UCSD-AML1 (cell line): ENCODE measurements around the gene MRPS27.

Source experiments
- DNase-seq: peaks from one replicate; lab custom pipeline; 2025; ENCODE audit not compliant: unreplicated experiment; lab: John Stamatoyannopoulos, UW

MRPS27 gene

DNA sequence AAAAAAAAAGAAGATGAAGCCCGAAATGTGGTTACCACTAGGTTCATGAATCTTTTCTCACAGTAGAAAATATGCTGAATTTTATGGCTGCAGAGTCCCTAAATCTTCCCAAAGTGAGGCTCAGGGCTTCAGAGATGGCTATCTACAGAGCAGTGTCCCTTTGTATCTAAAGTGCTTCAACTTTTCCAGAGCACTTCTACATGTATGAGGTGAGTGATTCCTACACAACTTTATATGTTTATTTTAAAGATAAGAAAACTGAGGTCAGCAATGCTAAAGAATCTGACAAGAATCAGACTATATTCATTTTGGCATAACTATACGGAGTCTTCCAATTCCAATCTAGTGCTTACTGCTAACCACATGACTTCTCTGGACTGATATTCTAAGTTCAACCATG is 53.2 kb downstream of the MRPS27 start:
- no peak for DNase-seq

DNA sequence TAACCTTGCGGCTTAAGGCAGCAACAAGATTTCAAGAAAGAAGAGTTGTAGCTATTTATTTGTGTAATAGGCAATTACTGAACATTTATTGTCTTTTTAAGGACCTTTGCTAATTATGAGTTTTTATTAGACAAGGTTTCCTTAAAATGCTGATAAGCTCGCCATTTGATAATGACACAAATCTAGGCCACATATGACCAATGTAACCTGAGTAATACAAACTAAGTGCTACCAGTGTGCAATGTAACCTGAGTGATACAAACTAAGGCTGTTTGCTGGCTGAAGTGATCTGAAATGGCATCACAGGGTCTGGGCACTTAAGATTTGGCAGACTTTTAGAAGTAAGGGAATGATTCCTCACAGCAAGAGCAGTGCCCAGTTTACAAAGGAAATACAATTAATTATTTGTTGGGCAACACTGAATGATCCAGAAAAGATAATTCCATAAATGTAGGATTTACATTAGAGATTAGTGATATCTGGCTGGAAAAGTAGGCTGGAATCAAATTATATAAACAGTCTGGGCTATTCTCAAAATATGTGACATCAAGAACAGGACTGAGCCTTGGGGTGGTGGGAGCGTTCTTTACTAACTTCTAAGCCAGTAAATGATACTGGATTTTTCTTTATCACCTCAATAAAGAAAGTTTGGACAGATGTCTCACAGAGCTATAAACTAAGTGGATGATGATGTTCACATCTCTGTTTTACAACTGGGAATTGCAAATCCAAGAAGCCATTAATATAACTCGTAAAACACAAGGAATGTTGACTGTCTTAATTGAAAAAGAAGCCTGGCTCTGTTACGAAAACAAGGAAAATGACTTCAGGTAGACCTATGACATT is 54.8 kb downstream of the MRPS27 start:
- DNase-seq = no peak

DNA sequence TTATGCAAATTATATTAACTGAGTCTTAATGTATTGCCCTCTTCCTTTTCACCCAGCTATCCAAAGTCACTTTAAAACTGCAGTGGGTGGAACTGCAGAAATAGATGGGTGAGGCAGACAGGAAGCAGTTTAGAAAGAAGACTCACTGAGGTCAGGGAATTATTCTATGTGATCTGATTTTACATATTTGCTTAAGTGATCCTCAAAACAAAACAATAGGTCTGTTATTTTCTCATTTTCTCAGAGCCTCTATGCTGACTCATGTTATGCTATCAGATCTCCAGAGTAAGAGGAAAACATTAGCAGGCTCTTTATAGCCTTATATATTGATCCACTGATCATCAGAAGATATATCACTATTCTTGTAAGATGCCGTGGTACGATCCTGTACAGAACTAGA is 63.5 kb downstream of the MRPS27 start:
- no peak for DNase-seq

DNA sequence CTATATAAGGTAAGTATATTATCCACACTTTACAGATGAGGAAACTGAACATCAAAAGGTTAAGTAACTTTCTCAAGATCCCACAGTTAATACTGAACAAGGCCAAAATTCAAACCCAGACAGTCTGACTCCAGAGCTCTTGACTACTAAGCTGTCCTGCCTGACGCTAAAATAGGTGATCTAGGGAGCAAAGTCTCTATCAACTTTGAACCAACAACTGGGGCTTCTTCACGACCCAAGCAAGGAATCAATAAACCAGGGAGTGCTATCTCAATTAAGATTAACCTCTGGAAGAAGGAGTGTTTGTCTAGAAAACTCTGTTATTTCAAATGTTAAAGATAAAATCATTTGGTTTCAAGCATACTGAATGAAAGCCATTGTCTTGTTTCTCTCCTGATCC is 64.4 kb downstream of the MRPS27 start:
- no peak for DNase-seq

DNA sequence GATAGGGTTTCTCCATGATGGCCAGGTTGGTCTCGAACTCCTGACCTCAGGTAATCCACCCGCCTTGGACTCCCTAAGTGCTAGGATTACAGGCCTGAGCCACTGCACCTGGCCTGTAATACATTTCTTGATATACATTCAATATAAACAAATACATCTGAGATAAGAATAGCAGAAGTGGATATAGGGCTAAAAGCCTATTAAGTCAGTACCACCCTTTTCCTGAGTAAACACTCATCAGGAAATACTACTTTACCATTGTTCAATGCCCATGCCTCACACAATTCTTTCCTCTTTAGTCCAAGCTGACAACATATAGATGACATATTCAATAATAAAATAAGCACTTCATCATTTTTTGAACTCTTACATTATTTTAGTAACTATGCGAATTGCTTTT is 64.8 kb downstream of the MRPS27 start:
- DNase-seq = no peak

DNA sequence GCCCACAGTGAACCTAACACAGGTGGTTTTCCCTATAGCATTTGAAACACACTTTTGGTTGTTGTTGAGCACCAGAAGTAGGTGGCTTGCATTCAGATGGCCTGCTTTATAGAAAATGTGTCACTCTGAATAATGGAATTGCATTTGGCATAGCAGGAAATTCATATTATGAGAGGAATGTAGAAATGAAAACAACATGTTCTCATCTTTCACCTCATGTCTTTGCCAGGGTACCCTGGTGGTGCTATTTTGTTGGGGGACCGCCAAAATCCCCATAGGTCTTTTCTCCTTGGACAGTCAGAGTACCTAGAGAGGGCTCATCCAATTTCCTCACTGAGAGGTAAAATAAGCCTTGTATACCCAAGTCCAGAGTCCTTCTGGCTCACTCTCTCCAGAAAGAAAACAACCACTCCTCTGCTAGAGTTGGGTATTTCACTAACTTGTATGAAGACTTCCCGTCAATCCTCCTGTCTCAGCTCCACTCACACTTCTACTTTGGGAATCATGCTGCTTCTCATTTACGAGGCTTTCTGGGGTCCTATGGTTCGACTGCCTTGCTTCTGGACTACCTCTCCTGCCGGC is 67.4 kb downstream of the MRPS27 start:
- DNase-seq = no peak

DNA sequence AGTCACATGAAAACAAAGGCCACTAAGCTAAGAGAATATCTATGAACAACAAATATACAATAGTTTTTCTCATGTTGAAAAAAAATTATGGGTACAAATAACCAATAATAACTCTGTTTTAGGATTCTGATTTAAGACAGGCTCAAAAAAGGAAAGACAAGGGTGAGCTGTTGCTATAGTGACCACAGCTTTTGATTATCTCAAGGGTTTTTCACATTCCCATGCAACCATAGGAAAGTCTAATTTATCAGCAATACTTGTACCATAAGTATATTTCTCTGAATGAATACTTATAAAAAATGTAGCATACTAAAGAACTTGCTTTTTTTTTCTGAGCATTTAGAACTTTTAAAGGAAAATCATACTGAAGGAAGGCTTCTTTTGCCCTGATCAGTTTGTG is 68.0 kb downstream of the MRPS27 start:
- DNase-seq = no peak

DNA sequence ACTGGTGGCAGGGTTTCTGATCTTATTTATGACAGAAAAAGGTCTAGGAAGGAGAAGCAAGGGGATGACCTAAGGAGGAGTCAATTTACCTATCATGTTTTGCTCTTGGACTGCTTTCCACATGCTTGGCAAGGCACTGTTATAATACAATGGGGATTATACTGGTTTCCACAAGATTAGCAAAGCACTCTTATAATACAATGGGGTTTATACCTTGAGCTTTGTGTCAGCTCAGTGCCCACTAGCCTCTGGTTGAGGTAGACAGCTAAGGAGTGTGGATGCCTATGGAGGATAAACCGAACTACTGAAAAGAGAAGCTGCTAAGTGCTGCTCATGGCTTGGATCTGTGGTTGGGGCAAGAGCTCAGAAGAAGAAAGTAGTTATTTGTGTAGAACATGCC is 68.7 kb downstream of the MRPS27 start:
- no peak for DNase-seq

DNA sequence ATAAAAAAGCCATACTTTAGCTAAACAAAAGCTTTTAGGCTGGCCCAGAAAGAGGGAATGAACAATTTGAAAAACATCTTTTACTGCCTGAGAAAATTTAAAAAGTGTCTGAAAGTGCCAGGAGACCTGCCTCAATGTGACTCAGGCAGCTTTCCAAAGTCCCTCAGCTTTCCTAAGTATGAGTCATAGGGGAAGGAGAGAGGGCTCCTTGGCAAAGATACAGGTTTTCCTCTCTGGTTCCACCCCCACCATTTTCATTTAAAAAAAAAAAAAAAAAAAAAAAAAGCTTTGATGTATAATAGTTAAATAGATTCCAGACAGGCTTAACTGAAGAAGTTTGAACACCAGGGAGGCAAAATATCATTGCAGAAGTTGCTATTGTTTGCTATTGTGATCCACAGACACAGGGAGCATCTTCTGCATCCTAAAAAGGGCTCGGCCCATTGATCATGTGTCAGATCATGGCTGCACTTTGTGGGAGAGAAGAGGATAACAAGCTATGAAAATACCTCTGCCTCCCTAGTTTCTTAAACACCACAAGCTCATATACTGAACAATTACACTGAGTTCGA is 71.5 kb downstream of the MRPS27 start:
- no peak for DNase-seq

DNA sequence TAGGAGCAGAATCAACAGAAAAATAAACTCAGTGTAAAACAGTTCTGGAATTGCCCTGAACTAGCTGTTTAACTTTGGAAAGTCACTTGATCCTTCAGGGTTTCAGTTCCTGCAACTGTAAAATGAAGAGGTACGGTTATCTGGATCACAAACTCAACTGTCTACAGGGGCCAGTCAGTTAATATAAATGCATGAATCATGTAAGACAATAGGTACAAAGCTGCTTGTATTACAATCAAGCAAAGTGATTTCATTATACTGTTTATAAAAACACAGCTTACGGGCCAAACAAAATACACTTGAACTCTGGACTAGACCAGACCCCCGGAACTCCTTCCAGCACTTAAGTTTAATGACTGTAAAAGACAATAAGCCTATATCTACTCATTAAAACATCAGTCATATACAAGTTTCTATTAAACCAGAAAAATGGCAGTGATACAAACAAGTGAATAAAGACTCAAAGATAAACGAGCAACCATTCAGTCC is 73.0 kb downstream of the MRPS27 start:
- DNase-seq = no peak

DNA sequence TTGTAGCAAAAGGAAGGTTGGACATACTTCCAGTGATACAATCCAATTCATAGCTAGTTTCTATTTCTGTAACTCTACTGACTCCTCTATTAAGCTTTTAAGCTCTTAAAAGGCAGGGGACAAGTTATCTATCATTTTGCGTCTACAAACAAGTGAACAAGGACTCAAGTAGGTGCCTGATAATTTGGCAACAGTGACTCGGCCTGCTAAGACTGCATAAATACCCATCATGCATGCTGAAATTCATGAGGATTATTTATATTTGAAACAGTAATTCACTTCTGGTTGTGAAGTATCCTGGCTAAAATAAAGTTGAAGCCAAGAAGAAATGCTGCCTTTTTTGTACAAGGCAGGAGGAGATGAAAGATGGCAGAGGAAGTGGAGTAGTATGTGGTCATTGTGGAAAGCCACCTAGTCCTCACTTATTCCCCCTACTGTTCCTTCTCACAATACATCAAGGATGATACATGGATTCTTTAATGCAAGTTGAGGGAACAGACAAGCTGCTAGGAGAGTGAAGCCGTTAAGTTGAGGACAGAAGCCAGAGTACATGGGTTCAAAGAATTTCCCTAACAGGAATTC is 74.0 kb downstream of the MRPS27 start:
- no peak for DNase-seq

DNA sequence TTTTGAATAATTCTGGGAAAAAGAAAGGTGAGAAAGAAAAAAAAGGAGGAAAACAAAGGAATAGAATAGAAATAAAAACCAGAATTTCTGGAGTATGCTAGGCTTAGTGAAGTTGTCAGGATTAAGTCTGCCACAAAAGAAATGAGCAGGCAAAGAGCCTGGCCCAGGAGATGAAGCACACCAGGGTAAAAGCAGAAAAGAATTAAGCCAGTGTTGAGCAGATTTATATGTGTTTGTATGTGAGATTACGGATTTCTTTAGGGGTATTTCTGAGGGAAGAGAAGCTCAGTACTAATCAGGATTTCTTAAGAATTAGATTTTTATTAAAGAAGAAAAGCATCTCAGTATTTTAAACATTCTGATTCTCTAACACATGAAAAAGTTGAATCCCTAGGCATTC is 74.5 kb downstream of the MRPS27 start:
- no peak for DNase-seq

DNA sequence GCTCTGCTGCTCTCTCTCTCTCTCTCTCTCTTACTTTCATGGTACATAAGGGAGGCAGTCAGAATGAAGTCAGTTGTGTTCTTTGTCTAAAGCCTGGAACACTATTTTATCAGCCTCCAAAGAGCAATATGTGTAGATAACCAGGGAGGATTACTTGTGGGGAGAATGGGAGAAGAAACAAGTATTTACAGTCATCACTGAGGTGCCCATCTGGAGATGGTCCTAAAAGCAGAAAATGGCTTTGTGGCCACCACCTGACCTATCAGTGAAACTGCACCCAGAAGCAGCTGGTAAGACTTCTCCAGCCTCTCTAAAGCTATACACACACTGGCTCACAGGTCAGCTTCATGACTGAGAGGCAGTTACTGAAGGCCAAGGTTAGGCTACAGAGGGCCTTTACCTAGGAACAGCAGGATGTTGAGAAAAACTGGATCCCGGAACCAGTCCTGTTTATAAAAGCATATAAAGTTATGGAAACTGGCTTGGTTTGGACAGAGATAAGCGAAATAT is 75.1 kb downstream of the MRPS27 start:
- DNase-seq = peak; percentile 15

DNA sequence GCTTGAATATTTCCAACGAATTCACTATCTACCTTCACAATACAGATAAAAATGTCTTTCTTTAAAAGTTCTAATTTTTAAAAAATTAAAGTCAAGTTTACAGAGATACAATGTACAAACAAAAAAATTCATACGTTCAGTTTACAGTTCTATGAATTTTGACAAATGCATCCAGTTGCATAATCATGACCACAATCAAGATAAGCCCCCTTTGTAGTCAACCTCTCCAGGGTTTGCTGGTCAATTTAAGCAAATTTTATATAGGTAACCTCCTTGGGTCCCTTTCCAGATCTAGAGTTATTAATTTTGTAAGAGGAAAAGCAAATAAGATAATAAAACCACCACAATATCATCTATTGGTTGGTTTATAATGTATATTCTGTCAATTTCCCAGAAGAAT is 76.3 kb downstream of the MRPS27 start:
- DNase-seq = no peak

DNA sequence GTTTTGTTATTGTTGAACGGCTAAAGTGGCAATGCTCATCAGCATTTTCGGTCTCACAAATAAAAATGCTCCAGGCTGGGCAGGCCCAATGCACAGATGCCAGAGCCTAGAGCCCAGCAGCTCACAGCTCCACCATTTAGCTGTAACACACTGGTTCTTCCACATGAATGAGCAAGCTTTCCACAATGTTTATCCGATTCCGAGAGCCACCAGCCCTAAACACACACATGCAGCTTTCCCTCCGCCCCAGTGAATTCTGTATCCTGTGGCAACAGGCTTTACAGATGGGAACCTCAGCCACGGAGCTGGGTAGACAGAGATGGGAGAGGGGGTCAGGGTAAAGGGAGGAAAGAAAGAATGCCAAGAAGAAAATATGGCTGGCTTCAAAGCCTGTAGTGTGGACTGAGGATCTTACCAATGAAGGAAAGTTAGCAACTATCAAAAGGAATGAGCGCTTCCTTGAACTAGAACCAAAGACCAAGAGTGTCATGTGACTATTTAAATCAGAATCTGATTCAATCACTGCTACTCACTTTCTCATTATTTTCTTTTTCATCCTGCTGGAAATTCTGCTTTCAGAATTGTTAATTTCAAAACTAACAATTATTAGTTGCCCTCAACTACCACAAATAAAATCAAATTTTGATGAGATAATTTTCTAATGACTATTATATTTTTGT is 77.1 kb downstream of the MRPS27 start:
- no peak for DNase-seq

DNA sequence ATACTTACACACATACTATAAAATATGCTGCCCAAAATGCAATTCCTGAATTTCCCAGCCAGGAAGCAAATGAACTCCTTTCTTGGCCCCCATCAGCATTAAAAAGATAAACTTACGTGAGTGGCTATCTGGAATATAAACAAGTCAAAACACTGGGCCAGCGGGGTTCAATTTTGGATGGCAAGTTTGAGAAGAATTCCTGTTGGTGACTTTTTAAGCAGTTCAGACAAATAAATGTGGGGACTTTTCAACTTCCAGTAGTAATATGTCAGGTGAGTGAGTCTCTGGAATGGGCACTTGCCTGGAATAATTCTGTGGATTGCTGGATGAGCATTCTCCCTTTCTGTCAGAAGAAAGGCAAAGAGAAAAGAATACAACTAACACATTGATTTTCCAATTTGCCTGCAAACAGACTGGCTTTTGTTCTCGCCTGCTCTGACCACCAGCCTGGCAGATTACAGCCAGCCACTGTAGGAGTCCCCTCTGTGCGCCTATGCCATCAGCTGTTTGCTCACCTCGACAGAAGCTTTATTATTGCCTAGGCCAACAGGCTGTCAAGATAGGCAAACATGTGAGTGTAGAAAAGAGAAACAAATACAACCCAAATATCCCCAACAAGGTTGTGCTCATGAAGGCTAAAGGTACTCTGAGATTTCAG is 78.6 kb downstream of the MRPS27 start:
- no peak for DNase-seq

DNA sequence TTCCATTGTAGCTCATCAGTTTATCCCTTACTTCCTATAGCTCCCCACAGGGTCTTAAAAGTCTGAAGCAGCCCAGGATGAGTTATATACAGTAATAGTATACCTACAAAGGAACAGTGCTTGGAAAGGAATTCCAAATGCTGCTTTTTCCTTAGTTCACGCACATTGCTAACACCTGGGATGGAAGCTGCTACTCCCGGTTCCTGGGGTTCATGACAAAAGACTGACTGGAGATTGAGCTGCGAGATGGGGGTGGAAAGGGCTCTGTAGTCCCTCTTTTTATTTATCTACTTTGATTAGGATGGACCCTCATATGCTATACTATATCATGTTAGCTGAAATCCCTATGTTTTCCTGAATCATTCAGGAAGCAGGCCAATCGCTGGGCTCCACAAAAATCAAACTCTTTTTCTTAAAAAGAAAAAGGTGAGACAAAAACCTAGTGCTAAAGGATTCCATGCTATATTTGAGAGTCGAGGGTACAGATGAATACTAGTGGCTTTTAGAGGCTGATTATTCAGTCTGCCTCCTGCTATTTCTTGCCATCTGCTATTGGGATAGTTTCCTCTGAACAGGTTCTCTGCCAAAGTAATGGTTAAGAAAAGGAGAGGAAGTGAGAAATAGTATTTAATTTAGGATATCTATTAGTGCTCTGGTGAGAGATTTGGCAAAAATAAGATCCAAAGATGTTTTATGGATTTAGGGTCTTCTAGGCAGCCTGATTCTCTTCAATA is 81.2 kb downstream of the MRPS27 start:
- DNase-seq = no peak

DNA sequence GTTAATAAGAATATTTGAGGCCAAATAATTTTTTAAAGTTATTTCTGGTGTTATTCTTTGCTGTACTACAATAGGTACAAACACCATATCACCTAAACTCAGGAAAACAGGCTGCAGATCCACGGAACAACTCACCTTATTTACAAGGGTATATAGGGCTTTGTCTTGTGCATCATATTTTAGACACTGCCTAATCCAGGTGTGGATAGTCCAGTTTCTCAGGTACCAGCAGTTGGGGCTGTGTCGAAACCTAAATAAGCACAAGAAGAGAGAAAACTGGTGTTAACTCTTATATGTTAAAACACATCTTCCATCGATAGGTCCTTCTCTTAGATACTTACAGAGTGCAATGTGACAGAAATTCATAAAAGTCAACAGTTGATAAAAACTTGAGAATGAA is 82.2 kb downstream of the MRPS27 start:
- DNase-seq = no peak

DNA sequence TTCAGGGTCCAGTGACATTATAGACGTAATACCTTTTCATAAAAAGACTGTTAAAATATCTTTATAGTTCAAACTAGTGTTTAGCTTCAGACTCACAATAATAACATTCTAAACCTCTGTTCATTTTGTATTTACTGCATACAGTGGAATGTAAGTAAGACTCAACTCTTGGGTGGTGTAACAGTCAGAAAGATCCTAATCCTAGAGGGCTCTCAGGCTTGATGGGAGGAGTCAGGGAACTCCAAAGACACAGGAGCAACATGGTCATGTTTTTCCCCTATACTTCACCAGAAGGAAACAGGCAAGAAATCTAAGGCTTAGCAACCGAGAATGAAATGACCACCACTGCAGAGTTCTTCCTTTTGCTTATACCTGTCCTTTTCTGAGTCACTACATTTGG is 82.6 kb downstream of the MRPS27 start:
- no peak for DNase-seq

DNA sequence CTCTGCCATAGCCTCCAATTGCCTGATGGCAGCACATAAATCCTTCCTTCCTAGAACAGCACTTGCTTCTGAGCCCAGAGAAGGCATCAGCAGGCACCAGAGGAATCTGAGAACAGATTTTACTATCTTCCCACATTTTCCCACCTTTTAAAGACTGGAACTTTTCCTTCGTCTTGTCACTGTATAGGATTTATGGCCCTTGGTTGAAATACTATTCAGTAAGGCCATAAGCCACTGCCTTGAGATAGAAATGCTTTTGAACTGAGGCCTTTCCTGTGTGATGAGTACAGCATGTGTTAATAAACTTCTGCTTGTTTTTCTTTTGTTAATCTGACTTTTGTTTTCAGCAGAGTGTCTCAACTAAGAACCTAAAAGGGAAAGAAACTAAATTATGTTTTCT is 84.3 kb downstream of the MRPS27 start:
- no peak for DNase-seq
